Smooth muscle cell (in vitro differentiated cells): ENCODE results near the gene DYNC1H1. TPM values are rescaled to one million over a fixed set of nuclear protein-coding genes. Genes with fewer than 3 reads are reported as not detected.

ENCODE experiments used
- DNase-seq: peaks from one replicate; lab custom pipeline; 2025; ENCODE audit not compliant: unreplicated experiment; lab: John Stamatoyannopoulos, UW
- H2AFZ ChIP-seq: fragments of 200-600 bp; sonication (generic); 2 replicates; pipeline ENCODE4 v1.6.0; 2016; ENCODE audit warnings: antibody characterized with exemption, low read depth, mild to moderate bottlenecking
- H3F3A ChIP-seq: fragments of 200-600 bp; sonication (generic); 2 replicates; pipeline ENCODE4 v1.6.0; 2017; ENCODE audit warnings: antibody characterized with exemption, low read depth
- H3K27ac ChIP-seq: fragments of 200-600 bp; sonication (generic); 2 replicates; pipeline ENCODE4 v1.5.1; 2016; ENCODE audit warnings: low read depth, mild to moderate bottlenecking
- H3K27me3 ChIP-seq: fragments of 200-600 bp; sonication (generic); 2 replicates; pipeline ENCODE4 v1.6.1; 2016; ENCODE audit warnings: low read depth, mild to moderate bottlenecking
- H3K36me3 ChIP-seq: fragments of 200-600 bp; sonication (generic); 2 replicates; pipeline ENCODE4 v1.5.1; 2016; ENCODE audit warnings: low read depth
- H3K4me1 ChIP-seq: fragments of 200-600 bp; sonication (generic); 2 replicates; pipeline ENCODE4 v1.5.1; 2016; ENCODE audit warnings: low read depth
- H3K4me2 ChIP-seq: fragments of 200-600 bp; sonication (generic); 2 replicates; pipeline ENCODE4 v1.6.0; 2016; ENCODE audit warnings: mild to moderate bottlenecking
- H3K4me3 ChIP-seq: fragments of 200-600 bp; sonication (generic); 2 replicates; pipeline ENCODE4 v1.5.1; 2016; ENCODE audit warnings: mild to moderate bottlenecking
- H3K79me2 ChIP-seq: fragments of 200-600 bp; sonication (generic); 2 replicates; pipeline ENCODE4 v1.6.0; 2016; ENCODE audit warnings: low read depth, mild to moderate bottlenecking
- H3K9ac ChIP-seq: fragments of 200-600 bp; sonication (generic); 2 replicates; pipeline ENCODE4 v1.6.0; 2016; ENCODE audit warnings: low read depth
- H3K9me3 ChIP-seq: fragments of 200-600 bp; sonication (generic); replicated peaks from 2 replicates; pipeline ENCODE4 v1.5.1; 2016; ENCODE audit warnings: low read depth
- H4K20me1 ChIP-seq: fragments of 200-600 bp; sonication (generic); 2 replicates; pipeline ENCODE4 v1.6.0; 2016; ENCODE audit warnings: low read depth
- WGBS: methylation state at CpG from one replicate; pipeline ENCODE4 v1.1.7; 2016; ENCODE audit warnings: low lambda C conversion rate; 5-methylcytosine and 5-hydroxymethylcytosine counted together
- polyA plus RNA-seq: library from polyadenylated mRNA; unstranded; fragments of >200 nt; fragmentation: Nextera tagmentation; extraction: Ambion mirVana; gene quantifications from 2 replicates; pipeline ENCODE4 v1.2.1, GENCODE V29; 2016
- total RNA-seq: library from RNA; depleted of rRNA; stranded (reverse); fragments of >200 nt; gene quantifications from 2 replicates; pipeline ENCODE4 v1.2.3, GENCODE V29; 2014
- TF ChIP-seq, protein P1 (sequence below): fragments of 200-600 bp; sonication (generic); IDR thresholded peaks from 2 replicates; pipeline ENCODE4 v1.5.1; 2017; ENCODE audit warnings: borderline replicate concordance, mild to moderate bottlenecking, antibody characterized with exemption; ENCODE audit not compliant: insufficient read depth, poor library complexity, severe bottlenecking

DYNC1H1 gene
- total and polyA plus RNA-seq, 2 experiments from 2014 or later = 137 to 399 TPM

DNA sequence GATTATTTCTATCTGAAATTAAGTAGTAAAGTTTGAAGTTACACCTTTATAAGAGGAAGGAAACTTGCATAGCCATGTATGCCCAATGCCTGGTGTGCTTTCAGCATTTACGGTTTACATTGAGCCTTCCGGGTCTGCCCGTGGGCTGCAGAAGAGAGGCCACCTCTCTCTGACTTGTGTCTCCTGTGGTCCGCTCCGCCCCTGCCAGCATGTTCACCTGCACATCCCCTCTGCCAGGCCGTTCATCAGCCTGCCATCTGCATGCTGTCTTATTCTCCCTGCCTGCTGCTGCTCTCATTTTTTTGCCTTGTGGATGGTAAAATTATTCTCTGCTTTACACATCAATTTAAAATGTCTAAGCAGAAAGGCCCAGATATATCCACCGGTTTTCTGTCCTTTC lies 41.5 kb upstream of the DYNC1H1 start:
- H3K79me2 ChIP-seq = no peaks in the 10 kb centered on the region
- H3K27me3 ChIP-seq = no peaks in the 10 kb centered on the region
- no peak overlapping the region for H3K4me2 ChIP-seq
- H3K9me3 ChIP-seq = no peaks in the 10 kb centered on the region
- H3F3A ChIP-seq = peaks cover 4% of the 10 kb centered on the region
- TF ChIP-seq, protein P1, sequence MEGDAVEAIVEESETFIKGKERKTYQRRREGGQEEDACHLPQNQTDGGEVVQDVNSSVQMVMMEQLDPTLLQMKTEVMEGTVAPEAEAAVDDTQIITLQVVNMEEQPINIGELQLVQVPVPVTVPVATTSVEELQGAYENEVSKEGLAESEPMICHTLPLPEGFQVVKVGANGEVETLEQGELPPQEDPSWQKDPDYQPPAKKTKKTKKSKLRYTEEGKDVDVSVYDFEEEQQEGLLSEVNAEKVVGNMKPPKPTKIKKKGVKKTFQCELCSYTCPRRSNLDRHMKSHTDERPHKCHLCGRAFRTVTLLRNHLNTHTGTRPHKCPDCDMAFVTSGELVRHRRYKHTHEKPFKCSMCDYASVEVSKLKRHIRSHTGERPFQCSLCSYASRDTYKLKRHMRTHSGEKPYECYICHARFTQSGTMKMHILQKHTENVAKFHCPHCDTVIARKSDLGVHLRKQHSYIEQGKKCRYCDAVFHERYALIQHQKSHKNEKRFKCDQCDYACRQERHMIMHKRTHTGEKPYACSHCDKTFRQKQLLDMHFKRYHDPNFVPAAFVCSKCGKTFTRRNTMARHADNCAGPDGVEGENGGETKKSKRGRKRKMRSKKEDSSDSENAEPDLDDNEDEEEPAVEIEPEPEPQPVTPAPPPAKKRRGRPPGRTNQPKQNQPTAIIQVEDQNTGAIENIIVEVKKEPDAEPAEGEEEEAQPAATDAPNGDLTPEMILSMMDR = no peak
- H3K27ac ChIP-seq = no peak overlapping the region
- H3K4me1 ChIP-seq = peaks cover 2% of the 10 kb centered on the region
- no peaks in the 10 kb centered on the region for H3K36me3 ChIP-seq
- DNase-seq = no peak
- H2AFZ ChIP-seq = no peak overlapping the region
- 86% methylated on average over 7 of the region's 7 CpGs for WGBS
- H4K20me1 ChIP-seq = no peaks in the 10 kb centered on the region
- no peak overlapping the region for H3K4me3 ChIP-seq
- H3K9ac ChIP-seq = no peak overlapping the region

DNA sequence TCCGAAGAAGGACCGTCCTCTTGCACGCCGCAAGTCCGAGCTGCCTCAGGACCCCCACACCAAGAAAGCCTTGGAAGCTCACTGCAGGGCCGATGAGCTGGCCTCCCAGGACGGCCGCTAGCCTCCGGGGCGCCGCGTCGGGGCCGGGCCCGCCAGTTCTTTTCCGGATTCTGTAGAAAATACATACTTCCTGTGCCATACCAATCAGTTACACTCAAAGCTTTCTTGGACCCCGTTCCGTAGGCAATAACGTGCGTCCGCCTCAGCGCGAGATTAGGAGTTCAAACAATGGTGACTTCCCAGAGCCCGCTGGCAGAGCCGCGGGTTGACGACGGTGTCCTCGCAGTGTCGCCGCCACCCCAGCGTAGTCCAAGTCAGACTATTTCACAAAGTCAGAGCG lies 39.2 kb upstream of the DYNC1H1 start:
- Histone ChIP-seq H3K4me3 (no peak overlapping the region), H3K79me2 (no peaks in the 10 kb centered on the region), H3F3A (peaks cover 7% of the 10 kb centered on the region), H3K36me3 (no peaks in the 10 kb centered on the region), H2AFZ (no peak overlapping the region), H3K27ac (no peak overlapping the region), H3K9ac (no peak overlapping the region), H4K20me1 (peaks cover 8% of the 10 kb centered on the region), H3K4me1 (no peaks in the 10 kb centered on the region), H3K9me3 (no peaks in the 10 kb centered on the region), H3K27me3 (no peaks in the 10 kb centered on the region), H3K4me2 (no peak overlapping the region)
- TF ChIP-seq, protein P1 = no peak
- DNase-seq = no peak
- 98% methylated on average over 33 of the region's 33 CpGs for WGBS

DNA sequence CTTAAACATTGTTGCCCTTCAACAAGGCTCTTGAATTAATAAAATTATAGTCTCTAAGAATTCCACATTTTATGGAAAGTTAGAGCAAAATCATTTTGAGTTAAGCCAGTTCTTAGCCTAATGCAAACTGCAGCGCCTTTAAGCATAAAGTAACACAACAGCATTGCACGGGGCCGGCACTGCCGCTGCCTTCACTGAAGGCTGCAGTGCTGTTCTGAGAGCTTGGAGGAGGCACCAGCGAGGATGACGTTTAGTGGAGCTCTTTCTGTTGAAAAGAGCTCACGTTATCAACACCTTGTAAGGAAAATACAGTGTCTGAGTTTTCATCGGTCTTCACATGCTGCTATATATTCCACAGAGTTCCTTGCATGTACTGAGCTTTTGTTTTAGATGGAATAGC lies 38.3 kb upstream of the DYNC1H1 start:
- Histone ChIP-seq H3K27ac (no peak overlapping the region), H2AFZ (no peak overlapping the region), H4K20me1 (peaks cover 8% of the 10 kb centered on the region), H3K79me2 (no peaks in the 10 kb centered on the region), H3F3A (peaks cover 7% of the 10 kb centered on the region), H3K4me3 (no peak overlapping the region), H3K4me1 (no peaks in the 10 kb centered on the region), H3K9ac (no peak overlapping the region), H3K36me3 (no peaks in the 10 kb centered on the region), H3K9me3 (no peaks in the 10 kb centered on the region), H3K4me2 (no peak overlapping the region), H3K27me3 (no peaks in the 10 kb centered on the region)
- no peak for DNase-seq
- TF ChIP-seq, protein P1 = no peak
- WGBS = 90% methylated on average over 8 of the region's 8 CpGs

DNA sequence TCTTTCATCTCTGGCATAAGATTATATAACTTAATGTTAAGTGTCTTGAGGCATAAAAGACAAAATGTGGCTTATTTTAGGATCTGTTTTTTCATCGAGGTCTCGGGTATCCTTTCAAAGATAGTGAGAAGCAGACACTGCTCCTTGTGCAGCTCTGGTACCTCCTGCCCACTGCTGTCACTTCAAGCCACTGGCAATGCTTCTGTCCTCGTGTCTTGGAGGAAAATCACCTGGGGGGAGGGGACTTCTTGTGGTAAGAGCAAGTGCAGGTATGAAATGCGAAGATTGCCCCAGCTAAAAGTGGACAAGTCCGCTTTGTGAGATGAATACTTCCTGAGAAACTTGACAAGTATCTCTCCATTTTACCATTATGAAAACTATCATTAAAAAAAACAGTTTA lies 37.8 kb upstream of the DYNC1H1 start:
- no peak for DNase-seq
- peaks cover 8% of the 10 kb centered on the region for H4K20me1 ChIP-seq
- no peak overlapping the region for H3K4me2 ChIP-seq
- no peak overlapping the region for H2AFZ ChIP-seq
- H3K36me3 ChIP-seq = no peaks in the 10 kb centered on the region
- no peaks in the 10 kb centered on the region for H3K27me3 ChIP-seq
- no peaks in the 10 kb centered on the region for H3K79me2 ChIP-seq
- 87% methylated on average over 5 of the region's 5 CpGs for WGBS
- no peaks in the 10 kb centered on the region for H3K4me1 ChIP-seq
- H3K4me3 ChIP-seq = no peak overlapping the region
- no peaks in the 10 kb centered on the region for H3K9me3 ChIP-seq
- H3K27ac ChIP-seq = no peak overlapping the region
- no peak overlapping the region for H3K9ac ChIP-seq
- TF ChIP-seq, protein P1 = no peak
- peaks cover 7% of the 10 kb centered on the region for H3F3A ChIP-seq
